Smooth muscle cell (in vitro differentiated cells): Measurements from ENCODE around the gene STK33. TPM values are rescaled to one million over a fixed set of nuclear protein-coding genes. Genes with fewer than 3 reads are reported as not detected.

ENCODE experiments used
- DNase-seq: peaks from one replicate; lab custom pipeline; 2025; ENCODE audit not compliant: unreplicated experiment; lab: John Stamatoyannopoulos, UW
- H2AFZ ChIP-seq: fragments of 200-600 bp; sonication (generic); 2 replicates; pipeline ENCODE4 v1.6.0; 2016; ENCODE audit warnings: antibody characterized with exemption, low read depth, mild to moderate bottlenecking
- H3F3A ChIP-seq: fragments of 200-600 bp; sonication (generic); 2 replicates; pipeline ENCODE4 v1.6.0; 2017; ENCODE audit warnings: antibody characterized with exemption, low read depth
- H3K27ac ChIP-seq: fragments of 200-600 bp; sonication (generic); 2 replicates; pipeline ENCODE4 v1.5.1; 2016; ENCODE audit warnings: low read depth, mild to moderate bottlenecking
- H3K27me3 ChIP-seq: fragments of 200-600 bp; sonication (generic); 2 replicates; pipeline ENCODE4 v1.6.1; 2016; ENCODE audit warnings: low read depth, mild to moderate bottlenecking
- H3K36me3 ChIP-seq: fragments of 200-600 bp; sonication (generic); 2 replicates; pipeline ENCODE4 v1.5.1; 2016; ENCODE audit warnings: low read depth
- H3K4me1 ChIP-seq: fragments of 200-600 bp; sonication (generic); 2 replicates; pipeline ENCODE4 v1.5.1; 2016; ENCODE audit warnings: low read depth
- H3K4me2 ChIP-seq: fragments of 200-600 bp; sonication (generic); 2 replicates; pipeline ENCODE4 v1.6.0; 2016; ENCODE audit warnings: mild to moderate bottlenecking
- H3K4me3 ChIP-seq: fragments of 200-600 bp; sonication (generic); 2 replicates; pipeline ENCODE4 v1.5.1; 2016; ENCODE audit warnings: mild to moderate bottlenecking
- H3K79me2 ChIP-seq: fragments of 200-600 bp; sonication (generic); 2 replicates; pipeline ENCODE4 v1.6.0; 2016; ENCODE audit warnings: low read depth, mild to moderate bottlenecking
- H3K9ac ChIP-seq: fragments of 200-600 bp; sonication (generic); 2 replicates; pipeline ENCODE4 v1.6.0; 2016; ENCODE audit warnings: low read depth
- H3K9me3 ChIP-seq: fragments of 200-600 bp; sonication (generic); replicated peaks from 2 replicates; pipeline ENCODE4 v1.5.1; 2016; ENCODE audit warnings: low read depth
- H4K20me1 ChIP-seq: fragments of 200-600 bp; sonication (generic); 2 replicates; pipeline ENCODE4 v1.6.0; 2016; ENCODE audit warnings: low read depth
- CTCF ChIP-seq: fragments of 200-600 bp; sonication (generic); IDR thresholded peaks from 2 replicates; pipeline ENCODE4 v1.5.1; 2017; ENCODE audit warnings: borderline replicate concordance, mild to moderate bottlenecking, antibody characterized with exemption; ENCODE audit not compliant: insufficient read depth, poor library complexity, severe bottlenecking
- WGBS: methylation state at CpG from one replicate; pipeline ENCODE4 v1.1.7; 2016; ENCODE audit warnings: low lambda C conversion rate; 5-methylcytosine and 5-hydroxymethylcytosine counted together
- polyA plus RNA-seq: library from polyadenylated mRNA; unstranded; fragments of >200 nt; fragmentation: Nextera tagmentation; extraction: Ambion mirVana; gene quantifications from 2 replicates; pipeline ENCODE4 v1.2.1, GENCODE V29; 2016
- total RNA-seq: library from RNA; depleted of rRNA; stranded (reverse); fragments of >200 nt; gene quantifications from 2 replicates; pipeline ENCODE4 v1.2.3, GENCODE V29; 2014

The STK33 gene
- total and polyA plus RNA-seq, 2 experiments from 2014 or later: 1.2 to 2.9 TPM

GRCh38 chr11:8617063-8617462 lies 23.0 kb upstream of the STK33 start:
- Histone ChIP-seq H3K36me3 (no peaks in the 10 kb centered on the region), H3F3A (no peaks in the 10 kb centered on the region), H3K27me3 (no peaks in the 10 kb centered on the region), H3K4me3 (no peak overlapping the region), H3K79me2 (no peaks in the 10 kb centered on the region), H3K27ac (no peak overlapping the region), H3K4me1 (no peaks in the 10 kb centered on the region), H3K4me2 (no peak overlapping the region), H3K9me3 (no peaks in the 10 kb centered on the region), H3K9ac (no peak overlapping the region), H4K20me1 (no peaks in the 10 kb centered on the region), H2AFZ (no peak overlapping the region)
- 94% methylated on average over 2 of the region's 2 CpGs for WGBS
- DNase-seq: no peak
- no peak for TF ChIP-seq CTCF

GRCh38 chr11:8615291-8616032 lies 21.4 kb upstream of the STK33 start:
- no peak for TF ChIP-seq CTCF
- H3K27me3 ChIP-seq: no peaks in the 10 kb centered on the region
- no peaks in the 10 kb centered on the region for H3K9me3 ChIP-seq
- no peaks in the 10 kb centered on the region for H3K4me1 ChIP-seq
- H2AFZ ChIP-seq: no peak overlapping the region
- H3K4me3 ChIP-seq: no peak overlapping the region
- H3K79me2 ChIP-seq: no peaks in the 10 kb centered on the region
- no peaks in the 10 kb centered on the region for H3K36me3 ChIP-seq
- H3F3A ChIP-seq: no peaks in the 10 kb centered on the region
- H4K20me1 ChIP-seq: no peaks in the 10 kb centered on the region
- 78% methylated on average over 4 of the region's 4 CpGs for WGBS
- DNase-seq: no peak
- H3K9ac ChIP-seq: no peak overlapping the region
- no peak overlapping the region for H3K4me2 ChIP-seq
- H3K27ac ChIP-seq: no peak overlapping the region

- no peak for TF ChIP-seq CTCF
- H2AFZ ChIP-seq: no peak overlapping the region
- H4K20me1 ChIP-seq: no peaks in the 10 kb centered on the region
- no peak overlapping the region for H3K4me2 ChIP-seq
- H3K36me3 ChIP-seq: no peaks in the 10 kb centered on the region
- H3K9ac ChIP-seq: no peak overlapping the region
- DNase-seq: no peak
- H3F3A ChIP-seq: no peaks in the 10 kb centered on the region
- H3K4me3 ChIP-seq: no peak overlapping the region
- no peak overlapping the region for H3K27ac ChIP-seq
- no peaks in the 10 kb centered on the region for H3K9me3 ChIP-seq
- no peaks in the 10 kb centered on the region for H3K79me2 ChIP-seq
- no peaks in the 10 kb centered on the region for H3K27me3 ChIP-seq
- 91% methylated on average over 4 of the region's 4 CpGs for WGBS
- H3K4me1 ChIP-seq: no peaks in the 10 kb centered on the region
Observed at GRCh38 chr11:8614497-8614896, 20.5 kb upstream of the STK33 start.

- no peaks in the 10 kb centered on the region for H3K79me2 ChIP-seq
- H3K9ac ChIP-seq: peak overlapping the region; percentile 15
- H2AFZ ChIP-seq: no peak overlapping the region
- H3K4me3 ChIP-seq: no peak overlapping the region
- H3K27ac ChIP-seq: peak overlapping the region; percentile 52
- peak overlapping the region; percentile 2 for H3K4me2 ChIP-seq
- no peak for TF ChIP-seq CTCF
- H4K20me1 ChIP-seq: no peaks in the 10 kb centered on the region
- H3K27me3 ChIP-seq: no peaks in the 10 kb centered on the region
- no peaks in the 10 kb centered on the region for H3K4me1 ChIP-seq
- no peaks in the 10 kb centered on the region for H3K36me3 ChIP-seq
- 17% methylated on average over 1 of the region's 1 CpG for WGBS
- DNase-seq: no peak
- no peaks in the 10 kb centered on the region for H3F3A ChIP-seq
- H3K9me3 ChIP-seq: no peaks in the 10 kb centered on the region
Observed at GRCh38 chr11:8613036-8613435, 19.0 kb upstream of the STK33 start.
